OCI-LY7 (cell line): ENCODE measurements around the gene FSIP1. TPM values are rescaled to one million over a fixed set of nuclear protein-coding genes. Genes with fewer than 3 reads are reported as not detected.

Source experiments
- BruUV-seq: library from RNA; stranded (reverse); fragments of 400-500 nt; replicated peaks from 2 replicates; lab custom pipeline; 2021; lab: Mats Ljungman, UMichigan
- CTCF ChIA-PET: fragments of 300-600 bp; sonication (Branson Sonifier 250); formaldehyde crosslinking; loops from one replicate; lab custom pipeline; 2022; ENCODE audit warnings: antibody characterized with exemption; ENCODE audit not compliant: unreplicated experiment; lab: Charles Lee
- POLR2A ChIA-PET: fragments of 300-600 bp; sonication (Branson Sonifier 250); formaldehyde crosslinking; loops from one replicate; lab custom pipeline; 2022; ENCODE audit warnings: antibody characterized with exemption; lab: Charles Lee
- DNase-seq: peaks from one replicate; pipeline ENCODE4 v3.0.0-alpha.2; 2015; ENCODE audit warnings: low spot score
- H2AFZ ChIP-seq: fragments of 200-600 bp; sonication (generic), shearing (Covaris generic); 2 replicates; pipeline ENCODE4 v1.6.1; 2014; ENCODE audit warnings: mild to moderate bottlenecking, antibody characterized with exemption, low read length, moderate library complexity
- H3K27ac ChIP-seq: fragments of 200-600 bp; sonication (generic); 2 replicates; pipeline ENCODE4 v1.5.1; 2014; ENCODE audit warnings: mixed run types, low read depth, mild to moderate bottlenecking, moderate library complexity, low read length, inconsistent platforms; ENCODE audit not compliant: poor library complexity, severe bottlenecking
- H3K36me3 ChIP-seq: fragments of 200-600 bp; sonication (generic); 2 replicates; pipeline ENCODE4 v1.6.1; 2014; ENCODE audit warnings: mild to moderate bottlenecking, antibody characterized with exemption, low read length, moderate library complexity, mixed read lengths; ENCODE audit not compliant: insufficient read depth
- H3K4me1 ChIP-seq: fragments of 200-600 bp; sonication (generic); 2 replicates; pipeline ENCODE4 v1.5.1; 2014; ENCODE audit warnings: mild to moderate bottlenecking, low read length; ENCODE audit not compliant: insufficient read depth, poor library complexity, severe bottlenecking
- H3K4me2 ChIP-seq: fragments of 200-600 bp; sonication (generic); 2 replicates; pipeline ENCODE4 v1.6.1; 2014; ENCODE audit warnings: mild to moderate bottlenecking, low read length
- H3K4me3 ChIP-seq: fragments of 200-600 bp; sonication (generic); 2 replicates; pipeline ENCODE4 v1.5.1; 2014; ENCODE audit warnings: mild to moderate bottlenecking, low read depth, low read length; ENCODE audit not compliant: poor library complexity, severe bottlenecking
- H3K79me2 ChIP-seq: fragments of 200-600 bp; sonication (generic); 2 replicates; pipeline ENCODE4 v1.6.1; 2016; ENCODE audit warnings: low read depth, mild to moderate bottlenecking, low read length, moderate library complexity, mixed read lengths; ENCODE audit not compliant: insufficient read depth
- H3K9me2 ChIP-seq: fragments of 200-600 bp; sonication (generic); 2 replicates; pipeline ENCODE4 v1.6.1; 2016; ENCODE audit warnings: mild to moderate bottlenecking, low read length, mixed read lengths; ENCODE audit not compliant: insufficient read depth
- H3K9me3 ChIP-seq: fragments of 200-600 bp; sonication (generic); 2 replicates; pipeline ENCODE4 v1.6.1; 2014; ENCODE audit warnings: mild to moderate bottlenecking, mixed run types, low read length, mixed read lengths
- H4K20me1 ChIP-seq: fragments of 200-600 bp; sonication (generic); 2 replicates; pipeline ENCODE4 v1.6.1; 2014; ENCODE audit warnings: mild to moderate bottlenecking, antibody characterized with exemption, low read length, moderate library complexity, mixed read lengths; ENCODE audit not compliant: insufficient read depth
- EZH2phosphoT487 ChIP-seq: fragments of 200-600 bp; sonication (generic); IDR thresholded peaks from 2 replicates; pipeline ENCODE4 v1.6.1; 2018; ENCODE audit warnings: low read depth, borderline replicate concordance, mild to moderate bottlenecking, mixed run types, antibody characterized with exemption, low read length, moderate library complexity, mixed read lengths
- intact Hi-C: fragments of 100-400 bp; cut with micrococcal nuclease; formaldehyde crosslinking; loops from one replicate; pipeline ENCODE4 v1.10.0; 2022; ENCODE audit not compliant: unreplicated experiment
- total RNA-seq, 2 experiments: library from RNA; depleted of rRNA in 1 of 2; stranded (reverse); fragments of >200 nt in 1 of 2; shearing (Covaris generic) in 1 of 2; gene quantifications; 2 replicates each; pipeline ENCODE4 v1.2.3, GENCODE V29; 2014 to 2022
- TF ChIP-seq, protein P1 (sequence below): fragments of 200-600 bp; sonication (generic); conservative IDR thresholded peaks from 2 replicates; pipeline ENCODE4 v1.5.1; 2014; ENCODE audit warnings: mild to moderate bottlenecking, antibody characterized with exemption, low read length, moderate library complexity, mixed read lengths

FSIP1 gene
- total RNA-seq, 2 experiments from 2014 or later: 0.28 to 0.65 TPM

DNA sequence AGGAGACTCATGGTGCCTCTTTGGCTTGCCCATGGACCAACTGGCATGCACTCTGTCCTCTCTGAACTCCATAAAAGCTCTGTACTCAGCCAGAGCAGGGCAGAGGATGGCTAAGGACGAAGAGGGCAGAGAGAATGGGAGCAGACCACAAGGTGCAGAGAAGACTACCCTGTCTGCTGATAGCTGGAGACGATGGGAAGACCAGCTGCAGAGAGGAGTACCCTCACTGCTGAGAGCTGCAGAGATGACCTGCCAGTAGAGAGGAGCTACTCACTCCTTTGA, 136.7 kb downstream of the FSIP1 start:
- Histone ChIP-seq H3K27ac (no peak overlapping the region), H3K4me1 (no peaks in the 10 kb centered on the region), H3K9me2 (no peaks in the 10 kb centered on the region), H3K4me2 (no peak overlapping the region), H2AFZ (no peak overlapping the region), H3K36me3 (no peaks in the 10 kb centered on the region), H3K9me3 (no peaks in the 10 kb centered on the region), H4K20me1 (no peaks in the 10 kb centered on the region), H3K79me2 (no peaks in the 10 kb centered on the region), H3K4me3 (no peak overlapping the region)
- intact Hi-C loops: no loop called here
- CTCF ChIA-PET: no interaction called here
- BruUV-seq: no TSS peak
- no peak for DNase-seq
- POLR2A ChIA-PET: interaction anchor here (0.5 to 0.7 kb wide), 2 partner anchors 192 to 245 kb away, joined by 3 to 6 read pairs; no protein-coding TSS in a partner anchor
- TF ChIP-seq EZH2phosphoT487: no peak
- TF ChIP-seq, protein P1, sequence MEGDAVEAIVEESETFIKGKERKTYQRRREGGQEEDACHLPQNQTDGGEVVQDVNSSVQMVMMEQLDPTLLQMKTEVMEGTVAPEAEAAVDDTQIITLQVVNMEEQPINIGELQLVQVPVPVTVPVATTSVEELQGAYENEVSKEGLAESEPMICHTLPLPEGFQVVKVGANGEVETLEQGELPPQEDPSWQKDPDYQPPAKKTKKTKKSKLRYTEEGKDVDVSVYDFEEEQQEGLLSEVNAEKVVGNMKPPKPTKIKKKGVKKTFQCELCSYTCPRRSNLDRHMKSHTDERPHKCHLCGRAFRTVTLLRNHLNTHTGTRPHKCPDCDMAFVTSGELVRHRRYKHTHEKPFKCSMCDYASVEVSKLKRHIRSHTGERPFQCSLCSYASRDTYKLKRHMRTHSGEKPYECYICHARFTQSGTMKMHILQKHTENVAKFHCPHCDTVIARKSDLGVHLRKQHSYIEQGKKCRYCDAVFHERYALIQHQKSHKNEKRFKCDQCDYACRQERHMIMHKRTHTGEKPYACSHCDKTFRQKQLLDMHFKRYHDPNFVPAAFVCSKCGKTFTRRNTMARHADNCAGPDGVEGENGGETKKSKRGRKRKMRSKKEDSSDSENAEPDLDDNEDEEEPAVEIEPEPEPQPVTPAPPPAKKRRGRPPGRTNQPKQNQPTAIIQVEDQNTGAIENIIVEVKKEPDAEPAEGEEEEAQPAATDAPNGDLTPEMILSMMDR: no peak

DNA sequence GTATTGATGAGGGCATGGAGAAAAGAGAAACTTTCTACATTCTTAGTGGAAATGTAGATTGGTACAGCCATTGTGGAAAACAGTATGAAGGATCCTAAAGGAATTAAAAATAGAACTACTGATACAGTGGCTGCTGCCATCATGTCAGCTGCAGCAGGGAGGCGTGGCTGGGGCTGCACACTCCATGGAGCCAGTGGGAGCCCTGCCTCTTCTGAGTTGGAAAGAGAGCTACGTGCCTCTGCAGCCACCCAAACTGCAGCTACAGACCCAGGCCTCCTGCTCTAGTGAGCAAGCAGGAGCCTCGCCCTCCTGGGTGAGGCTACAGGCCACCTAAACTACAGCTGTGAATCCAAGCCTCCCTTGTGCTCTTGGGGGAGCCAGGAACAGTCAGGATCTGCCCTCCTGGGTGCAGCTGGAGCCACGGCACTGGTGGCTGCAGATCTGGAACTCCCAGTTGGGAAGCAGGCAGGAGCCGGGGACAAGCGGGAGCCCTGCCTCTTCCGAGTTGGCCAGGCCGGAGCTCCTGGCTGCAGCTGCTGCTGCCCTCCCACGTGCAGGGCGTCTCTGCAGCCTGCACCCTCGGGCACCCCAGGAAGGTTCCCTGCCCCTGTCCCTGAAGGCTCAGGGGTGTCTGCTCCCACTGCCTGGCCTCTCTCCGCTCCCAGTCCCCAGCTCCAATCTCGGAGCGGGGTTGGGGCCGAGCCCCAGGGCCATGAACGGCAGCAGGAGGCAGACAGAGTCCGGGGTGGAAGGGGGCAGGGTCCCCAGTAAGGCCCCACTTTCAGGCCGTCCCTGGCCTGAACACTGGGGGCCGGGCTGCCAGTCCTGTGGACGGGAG, 137.3 kb downstream of the FSIP1 start:
- TF ChIP-seq, protein P1: no peak
- no peak for TF ChIP-seq EZH2phosphoT487
- Histone ChIP-seq H3K4me3 (no peak overlapping the region), H2AFZ (no peak overlapping the region), H3K27ac (no peak overlapping the region), H3K4me2 (no peak overlapping the region), H3K36me3 (no peaks in the 10 kb centered on the region), H3K4me1 (no peaks in the 10 kb centered on the region), H3K79me2 (no peaks in the 10 kb centered on the region), H3K9me2 (no peaks in the 10 kb centered on the region), H4K20me1 (no peaks in the 10 kb centered on the region), H3K9me3 (no peaks in the 10 kb centered on the region)
- POLR2A ChIA-PET: interaction anchor here (0.5 kb wide), 1 partner anchor 193 kb away, joined by 6 read pairs; no protein-coding TSS in a partner anchor
- CTCF ChIA-PET: no interaction called here
- BruUV-seq: no TSS peak
- intact Hi-C loops: no loop called here
- DNase-seq: no peak

DNA sequence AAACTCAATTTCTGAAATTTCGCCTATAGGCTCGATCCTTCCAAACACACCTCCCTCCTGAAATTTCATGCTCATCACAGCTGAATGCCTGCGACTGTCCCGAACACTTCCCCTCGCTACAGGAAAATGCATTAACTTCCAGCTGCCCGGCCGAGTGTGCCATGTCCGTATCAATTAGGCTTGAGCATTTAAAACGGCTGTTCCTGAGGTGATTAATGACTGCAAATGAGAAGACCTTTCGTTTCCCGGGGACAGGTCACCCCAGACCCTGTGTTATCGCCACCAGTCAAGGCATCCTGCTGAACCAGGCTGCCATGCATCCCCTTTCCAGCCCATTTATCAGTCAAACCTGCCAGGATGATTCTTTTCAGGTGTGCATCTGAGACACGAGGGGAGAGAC, 138.5 kb downstream of the FSIP1 start:
- POLR2A ChIA-PET: no interaction called here
- TF ChIP-seq EZH2phosphoT487: no peak
- TF ChIP-seq, protein P1: no peak

More for the DNA sequence above, 138.5 kb downstream of the FSIP1 start:
- DNase-seq: no peak
- no peak overlapping the region for H2AFZ ChIP-seq
- H3K36me3 ChIP-seq: no peaks in the 10 kb centered on the region
- no peaks in the 10 kb centered on the region for H3K79me2 ChIP-seq
- H3K4me2 ChIP-seq: no peak overlapping the region
- no peak overlapping the region for H3K4me3 ChIP-seq
- intact Hi-C loops: no loop called here
- H3K4me1 ChIP-seq: no peaks in the 10 kb centered on the region
- CTCF ChIA-PET: no interaction called here
- H3K9me3 ChIP-seq: no peaks in the 10 kb centered on the region
- H3K9me2 ChIP-seq: no peaks in the 10 kb centered on the region
- no peak overlapping the region for H3K27ac ChIP-seq
- no TSS peak for BruUV-seq
- H4K20me1 ChIP-seq: no peaks in the 10 kb centered on the region
